NT2/D1 (cell line): ENCODE data around the gene TADA1.

Experiments
- SUZ12 ChIP-seq: IDR thresholded peaks from 2 replicates; pipeline ENCODE4 v1.6.1; 2011; ENCODE audit not compliant: insufficient read length, insufficient read depth; ENCODE audit errors: extremely low read depth
- YY1 ChIP-seq: IDR thresholded peaks from 2 replicates; pipeline ENCODE4 v1.6.1; 2011; ENCODE audit not compliant: insufficient read length, insufficient read depth
- ZNF274 ChIP-seq: IDR thresholded peaks from 2 replicates; pipeline ENCODE4 v1.6.1; 2011; ENCODE audit warnings: mild to moderate bottlenecking, low read depth, low read length

DNA sequence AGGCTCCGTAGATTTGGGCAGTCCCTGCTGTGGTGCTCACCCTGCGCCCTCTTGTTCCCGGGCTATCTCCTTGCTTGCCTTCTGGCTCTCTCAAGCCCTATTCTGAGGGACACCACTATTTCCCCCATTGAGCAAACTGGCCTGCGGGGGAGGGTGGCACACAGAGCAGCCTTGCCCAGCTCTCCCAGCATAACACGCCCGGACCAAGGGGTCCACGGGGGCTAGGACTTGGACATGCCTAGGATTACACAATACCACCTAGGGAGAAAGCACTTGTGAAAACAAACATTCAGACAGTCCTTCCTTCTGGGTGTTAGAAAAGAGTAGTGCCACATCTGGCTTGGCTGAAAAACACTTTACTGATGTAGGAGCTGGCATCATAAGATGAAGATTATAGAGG, 7.4 kb downstream of the TADA1 start:
- TF ChIP-seq ZNF274: no peak
- TF ChIP-seq YY1: no peak
- no peak for TF ChIP-seq SUZ12
